ENCODE results near the gene RHPN2.

RHPN2 gene

DNA sequence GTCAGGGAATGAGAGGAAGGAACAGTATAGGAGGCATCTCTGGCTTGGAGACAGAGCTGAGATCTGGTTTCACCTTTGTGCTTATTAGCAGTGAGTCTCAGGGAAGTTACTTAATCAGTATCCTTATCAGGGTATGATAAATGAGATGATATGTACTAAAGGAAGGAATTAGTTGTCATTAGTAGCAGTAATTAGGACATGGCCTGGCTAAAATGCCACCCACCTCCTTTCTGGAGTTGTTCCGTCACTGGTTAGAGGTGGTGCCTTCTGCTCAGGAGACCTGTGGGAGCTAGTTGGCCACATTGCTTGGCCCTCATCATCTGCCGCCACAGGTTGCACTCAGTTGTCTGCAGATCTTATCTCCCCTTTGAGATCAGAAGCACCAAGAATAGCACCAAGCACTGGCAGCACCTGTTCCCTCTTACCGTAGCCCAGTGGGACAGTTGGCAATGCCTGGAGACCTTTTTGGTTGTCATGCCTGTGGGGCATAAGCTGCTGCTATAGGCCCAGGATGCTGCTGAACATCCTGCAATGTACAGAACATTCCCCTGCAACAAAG is 21.0 kb upstream of the RHPN2 start:
- peaks cover 7% of the 10 kb centered on the region for H3K36me3 Mint-ChIP-seq
- no peak overlapping the region for H3K4me3 Mint-ChIP-seq
- no peaks in the 10 kb centered on the region for H3K9me3 Mint-ChIP-seq (ENCODE audit: low read depth)
- no peak overlapping the region for H3K27ac Mint-ChIP-seq
- H3K4me1 Mint-ChIP-seq (ENCODE audit: low read depth) = peaks cover 21% of the 10 kb centered on the region
- no peaks in the 10 kb centered on the region for H3K27me3 Mint-ChIP-seq

DNA sequence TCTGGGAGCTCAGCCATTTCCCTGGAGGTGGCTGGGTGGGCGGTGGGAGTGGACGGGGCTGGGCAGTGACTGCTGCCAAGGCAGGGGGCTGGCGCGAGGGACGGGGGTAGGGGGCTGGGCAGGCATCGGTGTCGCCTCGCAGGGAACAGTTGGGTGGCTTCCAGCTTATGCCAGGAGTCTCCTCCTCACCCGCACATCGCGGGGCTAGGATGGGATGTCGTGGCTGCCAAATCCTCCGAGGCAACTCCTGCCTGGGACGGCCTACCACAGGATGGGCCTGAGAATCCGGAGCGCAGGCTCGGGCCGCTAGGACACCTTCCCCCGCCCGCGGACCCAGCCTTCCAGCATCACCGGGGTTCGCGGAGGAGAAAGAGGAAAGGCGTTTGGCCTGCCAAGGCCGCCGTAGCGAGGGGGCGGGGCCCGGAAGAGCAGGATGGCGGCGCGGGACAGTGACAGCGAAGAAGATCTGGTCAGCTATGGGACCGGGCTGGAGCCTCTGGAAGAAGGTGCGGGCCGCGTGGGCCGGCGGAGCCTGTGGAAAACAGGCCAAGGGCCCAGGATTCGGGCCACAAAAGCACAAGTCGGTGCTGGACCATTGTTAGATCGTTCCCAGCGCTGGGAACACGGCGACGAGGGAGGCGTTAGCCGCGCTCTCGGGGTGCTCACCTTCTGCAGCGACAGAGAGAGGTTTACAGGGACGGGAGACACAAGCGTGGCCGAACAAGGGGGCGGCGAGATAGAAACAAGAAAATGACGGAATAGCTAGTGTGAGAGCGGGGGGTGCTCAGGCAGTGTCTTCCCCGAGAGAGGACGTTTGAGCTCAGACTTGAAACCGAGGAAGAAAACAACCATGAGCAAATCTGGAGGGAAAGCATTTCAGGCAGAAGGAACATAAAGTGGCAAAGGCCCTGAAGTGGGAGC is 16.3 kb upstream of the RHPN2 start, which contains the start of gene GPATCH1:
GPATCH1 (plus strand) TSS at position 421 of the 921 bp plus-strand sequence; CDS start at position 434, 13 bp downstream.
- H3K27me3 Mint-ChIP-seq = no peaks in the 10 kb centered on the region
- H3K27ac Mint-ChIP-seq = peak within 1 kb of the TSS; percentile 97
- no peaks in the 10 kb centered on the region for H3K9me3 Mint-ChIP-seq (ENCODE audit: low read depth)
- peak within 1 kb of the TSS; percentile 96 for H3K4me3 Mint-ChIP-seq
- no peaks in the 10 kb centered on the region for H3K36me3 Mint-ChIP-seq
- H3K4me1 Mint-ChIP-seq (ENCODE audit: low read depth) = peaks cover 21% of the 10 kb centered on the region

DNA sequence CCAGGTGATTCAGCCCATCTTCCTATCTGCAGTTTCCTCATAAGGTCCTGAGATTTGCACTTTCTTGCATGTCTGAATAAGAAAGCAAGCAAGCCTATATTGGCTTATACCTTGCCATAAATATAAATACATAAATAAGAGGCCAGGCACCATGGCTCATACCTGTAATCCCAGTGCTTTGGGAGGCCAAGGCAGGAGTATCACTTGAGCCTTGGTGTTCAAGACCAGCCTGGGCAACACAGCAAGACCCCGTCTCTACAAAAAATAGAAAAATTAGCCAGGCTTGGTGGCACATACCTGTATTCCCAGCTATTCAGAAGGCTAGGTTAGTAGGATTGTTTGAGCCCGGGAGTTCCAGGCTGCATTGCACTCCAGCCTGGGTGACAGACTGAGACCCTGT is 10.8 kb upstream of the RHPN2 start:
- H3K36me3 Mint-ChIP-seq = no peaks in the 10 kb centered on the region
- no peak overlapping the region for H3K27ac Mint-ChIP-seq
- no peaks in the 10 kb centered on the region for H3K9me3 Mint-ChIP-seq (ENCODE audit: low read depth)
- no peaks in the 10 kb centered on the region for H3K4me1 Mint-ChIP-seq (ENCODE audit: low read depth)
- no peaks in the 10 kb centered on the region for H3K27me3 Mint-ChIP-seq
- no peak overlapping the region for H3K4me3 Mint-ChIP-seq

DNA sequence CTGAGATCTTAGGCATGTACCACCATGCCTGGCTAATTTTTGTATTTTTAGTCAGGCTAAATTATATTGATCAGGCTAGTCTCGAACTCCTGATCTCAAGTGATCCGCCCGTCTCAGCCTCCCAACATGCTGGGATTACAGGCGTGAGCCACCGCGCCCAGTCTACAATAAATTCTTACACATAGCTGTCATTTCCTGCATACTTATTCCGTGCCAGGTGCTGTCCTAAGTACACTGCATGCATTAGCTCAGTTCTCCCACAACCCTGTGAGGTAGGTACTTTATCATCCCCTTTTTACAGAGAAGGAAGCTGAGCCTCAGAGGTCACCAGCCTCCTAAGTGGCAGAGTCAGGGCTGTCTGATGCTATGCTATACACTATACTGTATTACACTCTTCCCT is 7.2 kb upstream of the RHPN2 start:
- Mint-ChIP-seq H3K4me3 (no peak overlapping the region), H3K27ac (no peak overlapping the region), H3K4me1 (ENCODE audit: low read depth) (no peaks in the 10 kb centered on the region), H3K9me3 (ENCODE audit: low read depth) (no peaks in the 10 kb centered on the region), H3K36me3 (no peaks in the 10 kb centered on the region), H3K27me3 (no peaks in the 10 kb centered on the region)

DNA sequence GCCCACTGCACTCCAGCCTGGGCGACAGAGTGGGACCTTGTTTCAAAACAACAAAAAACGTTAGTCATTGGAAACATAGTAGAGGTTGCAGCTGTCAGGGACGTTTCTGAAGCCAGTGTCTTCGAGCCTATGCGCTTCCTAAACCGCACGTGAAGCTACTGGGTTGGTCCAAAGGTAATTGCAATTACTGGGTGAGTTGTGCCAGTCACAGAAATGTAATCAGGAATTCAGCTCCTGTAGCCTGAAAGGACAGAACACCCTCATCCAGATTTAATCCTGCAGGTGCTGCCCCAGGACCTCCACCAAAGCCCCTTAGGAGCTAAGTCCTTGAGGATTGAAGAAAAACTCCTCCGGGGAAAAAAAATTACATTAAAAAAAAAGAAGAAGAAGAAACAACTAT is 2.4 kb upstream of the RHPN2 start:
- H3K36me3 Mint-ChIP-seq = no peaks in the 10 kb centered on the region
- peaks cover 4% of the 10 kb centered on the region for H3K4me1 Mint-ChIP-seq (ENCODE audit: low read depth)
- peaks cover 2% of the 10 kb centered on the region for H3K27me3 Mint-ChIP-seq
- no peaks in the 10 kb centered on the region for H3K9me3 Mint-ChIP-seq (ENCODE audit: low read depth)
- H3K27ac Mint-ChIP-seq = no peak overlapping the region
- H3K4me3 Mint-ChIP-seq = no peak overlapping the region

DNA sequence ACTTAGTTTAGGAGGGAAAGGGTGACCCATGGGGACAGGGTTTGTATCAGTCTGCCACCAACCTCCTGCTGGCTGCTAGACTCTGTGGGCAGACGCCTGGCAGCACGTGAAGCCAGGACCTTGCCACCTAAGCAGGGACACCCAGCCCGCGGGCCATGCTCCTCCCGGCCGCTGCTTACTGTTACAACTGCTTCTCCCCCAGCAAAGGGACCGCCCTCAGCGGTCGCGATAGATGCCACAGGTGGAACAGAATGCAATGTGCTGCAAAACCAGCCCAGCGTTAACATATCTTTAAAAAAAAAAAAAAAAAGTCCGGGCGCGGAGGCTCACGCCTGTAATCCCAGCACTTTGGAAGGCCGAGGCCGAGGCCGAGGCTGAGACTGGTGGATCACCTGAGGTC is 1.9 kb upstream of the RHPN2 start:
- Mint-ChIP-seq H3K27me3 (peaks cover 2% of the 10 kb centered on the region), H3K4me3 (peak overlapping the region; percentile 51), H3K4me1 (ENCODE audit: low read depth) (peaks cover 4% of the 10 kb centered on the region), H3K36me3 (no peaks in the 10 kb centered on the region), H3K27ac (no peak overlapping the region), H3K9me3 (ENCODE audit: low read depth) (no peaks in the 10 kb centered on the region)

DNA sequence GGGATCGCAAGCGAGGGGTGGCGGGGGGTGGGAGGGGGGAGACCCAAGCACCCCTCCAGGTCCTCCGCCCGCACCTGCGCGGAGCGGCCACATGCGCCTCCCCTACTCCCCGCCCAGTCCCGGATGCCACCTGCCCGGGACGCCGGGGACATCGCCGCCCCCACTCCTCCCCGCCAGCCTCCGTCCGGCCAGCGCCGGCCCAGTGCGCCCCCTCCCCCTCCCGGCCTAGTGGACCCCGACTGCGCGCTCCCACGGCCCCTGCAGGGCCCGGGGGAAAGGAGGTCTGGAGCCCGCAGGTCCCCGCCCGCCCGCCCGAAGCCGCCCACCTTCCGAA is 263 bp downstream of the RHPN2 start:
- Mint-ChIP-seq H3K4me1 (ENCODE audit: low read depth) (peaks cover 4% of the 10 kb centered on the region), H3K4me3 (peak overlapping the region; percentile 79), H3K27ac (no peak overlapping the region), H3K27me3 (peaks cover 5% of the 10 kb centered on the region), H3K36me3 (no peaks in the 10 kb centered on the region), H3K9me3 (ENCODE audit: low read depth) (no peaks in the 10 kb centered on the region)

DNA sequence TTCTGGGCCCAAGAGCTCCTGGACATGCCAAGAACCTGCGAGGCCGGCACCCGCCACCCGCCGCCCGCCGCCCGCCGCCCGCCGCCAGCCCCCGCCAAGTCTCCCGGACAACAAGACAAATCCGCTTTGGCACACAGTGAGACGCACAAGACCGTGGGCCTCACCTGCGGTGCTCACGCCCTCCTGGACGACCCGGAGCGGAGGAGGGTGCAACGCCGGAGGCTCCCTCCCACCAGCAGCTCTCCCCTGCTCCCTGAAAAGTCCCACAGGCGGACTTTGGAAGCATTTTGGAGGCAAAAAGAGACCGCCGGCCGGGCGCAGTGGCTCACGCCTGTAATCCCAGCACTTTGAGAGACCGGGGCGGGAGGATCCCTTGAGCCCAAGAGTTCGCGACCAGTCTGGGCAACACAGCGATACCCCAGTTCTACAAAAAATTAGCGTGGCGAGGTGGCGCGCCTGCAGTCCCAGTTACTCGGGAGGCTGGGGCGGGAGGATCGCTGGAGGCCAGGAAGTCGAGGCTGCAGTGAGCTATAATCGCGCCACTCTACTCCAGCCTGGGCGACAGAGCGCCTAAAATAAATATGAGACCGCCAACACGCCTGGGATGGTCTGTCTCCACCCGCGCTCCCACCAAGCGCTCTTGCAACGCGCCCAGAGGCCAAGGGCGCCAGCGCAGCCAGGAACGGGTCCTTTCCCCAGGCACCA is 783 bp downstream of the RHPN2 start:
- Mint-ChIP-seq H3K4me3 (peak overlapping the region; percentile 79), H3K27ac (no peak overlapping the region), H3K36me3 (no peaks in the 10 kb centered on the region), H3K9me3 (ENCODE audit: low read depth) (no peaks in the 10 kb centered on the region), H3K4me1 (ENCODE audit: low read depth) (peaks cover 4% of the 10 kb centered on the region), H3K27me3 (peaks cover 6% of the 10 kb centered on the region)

DNA sequence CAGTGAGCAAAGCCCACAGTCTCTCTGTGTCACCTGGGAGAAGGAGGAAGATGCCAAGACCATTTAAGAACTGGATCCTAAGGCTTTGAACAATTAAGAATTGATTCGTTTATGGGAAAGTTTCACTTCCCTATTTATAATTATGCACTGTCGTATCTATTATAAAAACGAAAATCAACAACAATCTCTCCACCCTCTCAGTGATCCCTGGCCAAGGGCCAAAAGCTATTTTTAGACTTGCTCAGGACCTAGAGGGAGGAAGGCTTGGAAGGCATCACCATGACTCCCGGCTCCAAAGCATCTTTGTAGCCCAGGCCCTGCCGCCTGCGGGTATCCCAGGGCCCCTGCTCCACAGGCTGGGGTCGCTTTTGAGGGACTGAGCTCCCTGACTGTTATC is 1.3 kb downstream of the RHPN2 start:
- Mint-ChIP-seq H3K4me3 (peak overlapping the region; percentile 49), H3K36me3 (no peaks in the 10 kb centered on the region), H3K27me3 (peaks cover 6% of the 10 kb centered on the region), H3K4me1 (ENCODE audit: low read depth) (peaks cover 4% of the 10 kb centered on the region), H3K9me3 (ENCODE audit: low read depth) (no peaks in the 10 kb centered on the region), H3K27ac (no peak overlapping the region)

DNA sequence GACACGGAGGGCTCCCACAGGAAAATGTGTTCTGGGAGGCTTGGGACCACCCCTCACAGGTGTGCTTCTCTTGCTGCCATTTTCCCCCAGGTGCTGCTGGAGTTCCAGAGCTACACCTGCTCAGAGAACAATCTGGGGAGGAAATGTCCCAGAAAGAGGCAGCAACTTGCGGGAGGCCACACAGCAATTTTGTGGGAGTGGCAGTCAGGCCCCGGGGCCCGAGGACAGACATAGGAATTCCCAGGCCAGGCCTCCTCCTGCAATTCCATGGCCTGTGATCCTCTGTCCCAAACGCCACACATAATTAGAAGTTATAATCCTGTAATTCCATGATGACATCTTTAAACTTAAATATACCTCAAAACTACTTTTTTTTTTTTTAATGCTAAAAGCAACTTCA is 1.8 kb downstream of the RHPN2 start:
- H3K9me3 Mint-ChIP-seq (ENCODE audit: low read depth) = no peaks in the 10 kb centered on the region
- peak overlapping the region; percentile 49 for H3K4me3 Mint-ChIP-seq
- H3K27me3 Mint-ChIP-seq = peaks cover 6% of the 10 kb centered on the region
- no peak overlapping the region for H3K27ac Mint-ChIP-seq
- H3K36me3 Mint-ChIP-seq = no peaks in the 10 kb centered on the region
- peaks cover 4% of the 10 kb centered on the region for H3K4me1 Mint-ChIP-seq (ENCODE audit: low read depth)

DNA sequence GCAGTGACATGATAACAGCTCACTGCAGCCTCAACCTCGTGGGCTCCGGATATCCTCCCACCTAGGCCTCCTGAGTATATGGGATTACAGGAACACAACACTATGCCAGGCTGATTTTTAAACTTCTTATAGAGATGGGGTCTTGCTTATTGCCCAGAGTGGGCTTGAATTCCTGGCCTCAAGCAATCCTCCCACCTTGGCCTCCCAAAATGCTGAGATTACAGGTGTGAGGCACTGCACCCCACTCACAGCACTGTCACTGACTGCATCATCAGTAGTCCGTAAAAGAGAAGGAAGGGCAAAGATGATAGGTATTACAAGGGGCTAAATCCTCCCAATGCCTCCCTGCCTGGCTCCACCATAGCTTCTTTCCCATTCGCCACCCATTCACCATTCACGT is 4.1 kb downstream of the RHPN2 start:
- H3K4me3 Mint-ChIP-seq = no peak overlapping the region
- no peaks in the 10 kb centered on the region for H3K9me3 Mint-ChIP-seq (ENCODE audit: low read depth)
- H3K4me1 Mint-ChIP-seq (ENCODE audit: low read depth) = peaks cover 4% of the 10 kb centered on the region
- no peaks in the 10 kb centered on the region for H3K36me3 Mint-ChIP-seq
- H3K27ac Mint-ChIP-seq = no peak overlapping the region
- peaks cover 6% of the 10 kb centered on the region for H3K27me3 Mint-ChIP-seq

DNA sequence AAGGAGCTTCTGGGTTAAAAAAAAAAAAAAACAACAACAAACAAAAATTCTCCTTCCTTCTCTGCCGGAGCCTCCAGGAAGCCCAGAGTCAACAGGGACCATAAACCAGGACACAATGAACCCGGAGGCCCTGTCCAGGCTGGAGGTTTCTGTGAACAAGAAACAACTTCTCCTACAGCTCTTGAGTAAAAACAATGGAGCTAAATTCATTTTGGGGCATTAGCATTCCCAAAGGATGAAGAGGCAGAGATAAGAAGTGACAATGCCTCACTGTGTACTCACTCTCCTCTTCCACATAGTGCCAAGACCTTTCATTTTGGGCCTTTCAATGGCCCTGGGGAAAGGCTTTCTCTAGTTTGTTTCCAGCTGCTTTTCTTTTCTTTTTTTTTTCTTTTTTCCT is 9.0 kb downstream of the RHPN2 start:
- Mint-ChIP-seq H3K27ac (no peak overlapping the region), H3K4me1 (ENCODE audit: low read depth) (no peaks in the 10 kb centered on the region), H3K9me3 (ENCODE audit: low read depth) (no peaks in the 10 kb centered on the region), H3K4me3 (no peak overlapping the region), H3K27me3 (peaks cover 4% of the 10 kb centered on the region), H3K36me3 (no peaks in the 10 kb centered on the region)

DNA sequence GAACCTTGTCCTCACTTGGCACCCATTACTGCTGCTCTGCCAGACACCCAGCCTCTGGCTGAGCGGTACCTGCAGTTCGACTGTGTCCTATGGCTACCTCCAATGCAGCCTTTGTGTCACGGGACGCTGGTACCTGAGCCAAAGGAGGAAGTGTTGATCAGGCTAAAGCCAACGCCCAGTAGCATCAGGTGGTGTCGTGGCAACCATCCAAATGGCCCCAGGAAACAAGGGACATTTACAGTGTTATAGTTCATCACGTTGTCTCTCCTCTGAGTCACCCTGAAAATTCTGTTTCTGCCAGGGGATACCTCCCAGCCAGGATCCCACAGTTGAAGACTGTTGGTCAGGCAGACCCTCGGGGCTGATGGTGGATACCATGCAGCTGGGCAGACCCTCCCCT is 10.1 kb downstream of the RHPN2 start:
- Mint-ChIP-seq H3K9me3 (ENCODE audit: low read depth) (no peaks in the 10 kb centered on the region), H3K27ac (no peak overlapping the region), H3K4me3 (no peak overlapping the region)

DNA sequence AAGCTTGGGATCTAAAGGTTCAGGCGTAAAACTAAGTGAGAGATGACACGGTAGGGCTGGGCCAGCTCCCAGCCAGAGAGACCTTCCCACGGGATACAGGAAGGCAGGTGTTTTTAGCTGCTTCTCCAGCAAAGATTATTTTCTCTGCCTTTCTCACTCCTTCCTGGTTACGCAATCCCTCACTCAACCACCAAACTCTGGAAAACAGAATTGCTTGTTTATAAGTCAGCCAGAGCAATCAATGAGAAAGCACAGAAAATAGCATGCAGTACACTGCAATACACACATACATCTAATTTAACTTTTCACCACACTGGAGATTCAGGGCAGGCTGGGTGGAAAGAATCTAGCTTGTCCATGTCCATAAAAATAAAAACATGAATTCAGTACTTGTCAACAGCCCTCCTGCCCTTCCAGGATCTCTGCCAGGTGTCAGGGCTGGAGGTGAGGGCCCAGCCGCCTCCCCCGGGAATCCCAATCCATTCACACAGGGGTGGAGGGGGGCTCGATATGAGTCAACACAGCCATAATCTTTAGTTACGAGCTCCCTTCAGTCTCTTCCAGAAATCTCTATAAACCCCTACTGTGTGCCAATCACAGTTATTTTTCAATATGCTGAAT is 12.2 kb downstream of the RHPN2 start:
- Mint-ChIP-seq H3K4me1 (ENCODE audit: low read depth) (no peaks in the 10 kb centered on the region), H3K36me3 (no peaks in the 10 kb centered on the region), H3K27me3 (no peaks in the 10 kb centered on the region), H3K9me3 (ENCODE audit: low read depth) (no peaks in the 10 kb centered on the region), H3K27ac (no peak overlapping the region), H3K4me3 (no peak overlapping the region)

More for the DNA sequence above, 10.1 kb downstream of the RHPN2 start:
- no peaks in the 10 kb centered on the region for H3K36me3 Mint-ChIP-seq
- no peaks in the 10 kb centered on the region for H3K4me1 Mint-ChIP-seq (ENCODE audit: low read depth)
- H3K27me3 Mint-ChIP-seq = peaks cover 3% of the 10 kb centered on the region

DNA sequence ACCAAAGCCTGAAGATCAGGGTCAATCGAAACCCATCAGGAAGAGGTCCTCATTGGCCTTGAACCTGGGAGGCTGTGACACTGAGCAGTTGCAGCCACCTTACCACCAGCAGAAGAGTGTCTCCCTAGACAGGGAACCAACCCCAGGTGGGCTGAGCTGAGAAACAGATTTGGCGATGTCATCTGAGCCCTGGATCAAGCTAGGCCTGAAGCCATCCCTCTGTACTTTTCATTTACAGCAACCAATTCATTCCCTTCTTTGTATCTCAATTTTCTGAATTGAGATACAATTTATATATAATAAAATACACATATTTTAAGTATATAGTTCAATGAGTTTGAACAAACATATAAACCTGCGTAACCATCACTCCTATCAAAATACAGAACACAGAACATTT is 14.6 kb downstream of the RHPN2 start:
- Mint-ChIP-seq H3K27me3 (no peaks in the 10 kb centered on the region), H3K9me3 (ENCODE audit: low read depth) (no peaks in the 10 kb centered on the region), H3K36me3 (no peaks in the 10 kb centered on the region), H3K27ac (no peak overlapping the region), H3K4me1 (ENCODE audit: low read depth) (no peaks in the 10 kb centered on the region), H3K4me3 (no peak overlapping the region)
